Stomach (tissue), 4 donors: ENCODE data around the gene DPEP2NB.

Experiments used
- CTCF ChIP-seq, 7 experiments: fragments of 450-650 bp in 4 of 7; fragments of 200-600 bp in 3 of 7; sonication (generic) in 3 of 7; IDR thresholded peaks; one replicate each; pipeline ENCODE4 v1.5.1; 2016 to 2019; ENCODE audit warnings: antibody characterized with exemption in 7 of 7, control low read depth in 2 of 7, mild to moderate bottlenecking in 1 of 7
- POLR2A ChIP-seq, 4 donors: fragments of 450-650 bp; IDR thresholded peaks; one replicate each; pipeline ENCODE4 v1.6.1; 2016; ENCODE audit warnings: antibody characterized with exemption in 4 of 4, control low read depth in 2 of 4, mild to moderate bottlenecking in 1 of 4, moderate library complexity in 1 of 4
- POLR2AphosphoS5 ChIP-seq, 3 donors: sonication (generic); formaldehyde crosslinking; IDR thresholded peaks; one replicate each; pipeline ENCODE4 v1.6.1; 2016; ENCODE audit warnings: antibody characterized with exemption in 3 of 3

GRCh38 chr16:68005786-68006286 lies 9.9 kb downstream of the DPEP2NB start:
- TF ChIP-seq POLR2A (IDR thresholded peaks at IDR 0.05) (no peak), CTCF (IDR thresholded peaks at IDR 0.05) (no peak), POLR2AphosphoS5 (IDR thresholded peaks at IDR 0.05) (no peak)
